Measurements from ENCODE around the gene PAFAH1B1.
"Not testable (repeated sequence)": the region's sequence is repeated elsewhere in the genome, so short reads cannot be mapped to it uniquely, and the experiment has no call there.

PAFAH1B1 gene

DNA sequence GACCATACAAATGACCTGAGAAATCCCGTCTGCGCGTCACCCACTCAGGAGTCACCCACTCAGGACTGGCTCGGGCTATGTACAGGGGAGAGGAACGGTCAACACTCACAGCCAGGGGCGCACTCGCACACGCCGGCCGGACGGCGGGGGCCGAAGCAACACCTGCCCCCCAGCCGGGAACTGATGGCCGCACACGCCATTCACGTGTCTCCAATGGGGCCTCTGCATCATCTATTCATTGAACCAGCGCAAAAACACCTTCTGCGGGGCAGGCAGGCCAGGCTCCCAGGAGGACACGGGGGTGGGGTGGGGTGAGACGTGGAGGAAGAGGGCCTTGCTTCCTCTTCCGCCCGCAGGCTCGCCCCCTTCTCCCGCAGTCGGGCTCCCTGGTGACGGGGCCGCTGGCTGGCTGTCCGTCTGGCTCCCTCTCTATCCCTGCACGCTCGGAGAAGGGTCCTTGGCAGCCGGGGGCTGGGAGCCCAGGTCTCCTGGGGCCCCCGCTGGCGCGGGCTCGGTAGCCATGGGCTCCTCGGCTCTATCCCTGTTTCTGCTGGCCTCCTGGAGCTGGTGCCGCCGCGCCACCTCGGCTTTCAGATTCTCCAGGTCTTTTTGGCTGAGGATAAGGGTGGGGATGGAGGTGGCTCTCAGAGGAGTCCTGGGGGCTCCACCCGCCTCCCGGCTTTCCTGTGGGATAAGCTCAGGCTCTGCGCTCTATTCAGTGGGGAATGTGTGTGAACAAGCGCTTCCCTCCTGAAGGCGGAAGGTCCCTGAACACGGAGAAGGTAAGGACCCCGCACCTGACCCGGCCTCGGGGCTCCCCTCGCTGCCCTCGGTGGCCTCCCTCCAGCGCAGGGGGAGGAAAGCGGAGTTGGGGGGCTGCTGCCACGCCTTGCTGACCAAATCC, 97.0 kb downstream of the PAFAH1B1 start:
- no peak for DNase-seq (ENCODE audit: low spot score)

- DNase-seq (ENCODE audit: low spot score), result no peak
These were observed 97.8 kb downstream of the PAFAH1B1 start for GRCh38 chr17:2691069-2691871.

DNA sequence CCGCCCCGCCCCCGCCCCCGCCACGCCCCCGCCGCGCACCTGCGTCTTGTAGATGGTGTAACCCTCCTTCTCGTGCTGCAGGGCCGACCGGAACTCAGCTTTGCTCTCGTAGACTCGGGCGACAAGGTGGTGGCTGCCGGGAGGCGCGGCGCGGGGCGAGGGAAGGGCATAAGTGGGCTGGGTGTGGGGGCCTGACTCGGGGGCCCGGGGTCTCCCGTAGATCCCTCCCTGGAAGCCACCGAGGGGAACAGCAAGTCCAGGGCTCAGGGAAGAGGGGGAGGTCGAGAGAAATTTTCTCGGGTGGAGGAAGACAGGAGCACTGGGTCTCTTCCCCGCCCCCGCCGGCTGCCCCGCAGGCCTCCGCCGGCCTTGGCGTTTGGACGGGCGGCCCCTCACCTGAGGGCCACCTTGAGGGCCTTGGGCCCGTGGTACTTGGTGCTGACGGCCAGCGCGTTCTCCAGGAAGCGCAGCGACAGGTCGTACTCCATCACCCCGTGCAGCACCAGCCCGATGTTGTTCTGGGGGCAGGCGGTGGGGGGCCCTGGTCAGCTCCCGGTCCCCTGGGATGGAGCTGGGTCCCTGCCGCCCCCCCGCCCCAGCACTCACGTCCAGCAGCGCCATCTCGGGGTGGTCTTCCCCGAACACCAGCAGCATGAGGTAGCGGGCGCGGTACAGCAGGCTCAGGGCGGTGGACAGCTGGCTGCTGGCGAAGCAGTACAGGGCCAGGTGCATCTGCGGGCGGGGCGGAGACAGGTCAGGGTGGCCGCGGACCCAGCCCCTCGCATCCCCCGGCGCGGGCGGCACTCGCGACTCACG, 98.7 kb downstream of the PAFAH1B1 start:
- no peak for DNase-seq (ENCODE audit: low spot score)

DNA sequence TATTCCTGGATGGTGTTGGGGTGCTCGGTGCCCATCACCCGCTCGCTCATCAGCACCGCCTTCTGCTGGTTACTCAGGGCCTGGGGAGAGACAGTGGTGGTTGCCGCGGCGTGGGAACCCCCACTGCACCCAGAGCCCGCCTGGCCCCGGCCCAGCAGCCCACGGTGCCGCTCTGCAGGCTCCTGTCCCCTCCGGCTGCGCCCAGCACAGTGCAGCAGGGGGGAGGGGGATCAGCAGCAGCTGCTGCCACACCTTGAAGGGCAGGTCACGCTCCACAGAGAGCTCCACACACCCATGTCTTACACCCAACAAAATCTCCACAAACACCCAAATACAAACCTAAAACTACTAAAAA, 99.3 kb downstream of the PAFAH1B1 start:
- DNase-seq (ENCODE audit: low spot score), result no peak

- no peak for DNase-seq (ENCODE audit: low spot score)
These were observed 100.3 kb downstream of the PAFAH1B1 start for GRCh38 chr17:2693561-2694380.

DNA sequence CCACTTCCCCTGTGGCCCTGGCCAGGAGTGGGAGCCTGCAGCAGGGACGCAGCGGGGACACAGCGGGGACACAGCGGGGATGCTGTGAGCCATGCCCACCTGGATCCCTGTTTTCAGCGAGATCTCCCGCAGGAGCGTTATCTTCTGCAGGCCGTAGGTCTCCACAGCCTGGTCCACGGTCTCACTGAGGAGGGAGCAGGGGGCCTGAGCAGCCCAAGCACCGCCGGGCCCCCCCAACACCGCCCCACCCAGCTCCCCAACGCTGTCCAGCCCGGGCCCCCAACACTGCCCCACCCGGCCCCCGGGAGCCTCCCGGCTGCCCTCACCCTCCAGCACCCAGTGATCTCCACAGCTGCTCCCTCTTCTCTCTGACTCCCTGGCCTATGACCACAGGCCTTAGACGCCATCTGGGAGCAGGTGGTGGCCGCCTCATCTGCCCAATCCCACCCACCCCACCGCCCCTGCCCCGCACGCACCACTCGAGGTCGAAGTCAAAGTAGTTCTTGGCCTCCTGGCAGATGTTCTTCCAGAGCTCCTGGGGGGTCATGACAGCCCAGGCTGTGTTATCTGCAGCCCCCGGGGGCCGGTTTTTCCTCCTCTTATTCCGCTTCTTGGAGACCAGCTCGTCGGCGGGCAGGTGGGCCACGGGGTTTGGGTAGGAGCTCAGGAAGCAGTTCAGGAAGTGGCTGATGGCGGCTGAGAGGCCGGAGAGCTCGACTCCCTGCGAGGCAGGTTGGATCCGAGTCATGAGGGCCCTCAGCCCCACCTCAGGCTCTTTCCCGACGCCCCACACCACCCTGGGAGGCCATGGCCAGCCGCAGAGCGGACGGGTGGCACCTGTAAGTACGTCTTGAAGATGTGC, 101.2 kb downstream of the PAFAH1B1 start:
- no peak for DNase-seq (ENCODE audit: low spot score)

GRCh38 chr17:2695243-2695960, 101.9 kb downstream of the PAFAH1B1 start:
- no peak for DNase-seq (ENCODE audit: low spot score)

- DNase-seq (ENCODE audit: low spot score), result no peak
These were observed 102.7 kb downstream of the PAFAH1B1 start for GRCh38 chr17:2695961-2696760.

DNA sequence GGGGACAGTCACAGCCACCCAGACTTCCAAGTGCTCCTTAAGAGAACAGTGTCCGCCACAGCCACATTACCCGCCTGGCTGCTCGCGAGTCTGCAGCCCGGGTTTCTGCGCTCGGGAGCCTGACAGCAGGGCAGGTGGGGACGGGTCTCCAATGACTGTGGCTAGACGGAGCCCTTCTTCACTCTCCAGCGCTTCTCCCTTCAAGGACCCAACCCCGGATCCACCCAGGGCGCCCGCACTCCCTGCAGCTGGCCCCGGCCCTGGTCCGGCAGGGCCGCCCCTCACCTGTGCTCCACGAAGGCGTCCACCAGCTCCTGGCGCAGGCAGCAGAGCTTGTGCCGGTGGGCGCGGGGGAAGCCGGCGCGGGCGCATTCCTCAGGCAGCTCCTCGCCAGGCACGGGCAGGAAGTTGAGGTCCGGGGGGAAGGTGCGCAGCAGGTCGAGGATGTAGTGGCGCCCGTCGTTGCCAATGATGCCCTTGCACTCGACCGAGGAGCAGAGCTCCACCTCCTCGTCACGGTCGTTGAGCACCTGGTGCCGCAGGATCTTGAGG, 104.2 kb downstream of the PAFAH1B1 start:
- DNase-seq (ENCODE audit: low spot score), result no peak

DNA sequence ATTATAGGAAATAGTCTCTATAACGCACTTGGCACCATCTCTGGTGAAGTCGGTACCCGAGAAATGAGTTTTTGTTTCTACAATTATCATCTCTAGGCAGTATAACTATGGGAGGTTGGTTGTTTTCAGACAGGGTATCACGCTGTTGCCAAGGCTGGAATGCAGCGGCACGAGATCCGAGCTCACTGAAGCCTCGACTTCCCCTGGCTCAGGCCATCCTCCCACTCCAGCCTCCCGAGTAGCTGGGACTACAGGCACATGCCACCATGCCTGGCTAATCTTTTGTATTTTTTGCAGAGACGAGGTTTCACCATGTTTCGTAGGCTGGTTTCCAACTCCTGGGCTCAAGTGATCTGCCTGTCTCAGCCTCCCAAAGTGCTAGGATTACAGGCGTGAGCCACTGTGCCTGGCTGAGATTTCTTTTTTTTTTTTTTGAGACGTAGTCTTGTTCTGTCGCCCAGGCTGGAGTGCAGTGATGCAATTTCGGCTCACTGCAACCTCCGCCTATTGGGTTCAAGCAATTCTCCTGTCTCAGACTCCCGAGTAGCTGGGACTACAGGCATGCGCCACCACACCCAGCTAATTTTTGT, 105.9 kb downstream of the PAFAH1B1 start:
- DNase-seq (ENCODE audit: low spot score), result not testable (repeated sequence)

DNA sequence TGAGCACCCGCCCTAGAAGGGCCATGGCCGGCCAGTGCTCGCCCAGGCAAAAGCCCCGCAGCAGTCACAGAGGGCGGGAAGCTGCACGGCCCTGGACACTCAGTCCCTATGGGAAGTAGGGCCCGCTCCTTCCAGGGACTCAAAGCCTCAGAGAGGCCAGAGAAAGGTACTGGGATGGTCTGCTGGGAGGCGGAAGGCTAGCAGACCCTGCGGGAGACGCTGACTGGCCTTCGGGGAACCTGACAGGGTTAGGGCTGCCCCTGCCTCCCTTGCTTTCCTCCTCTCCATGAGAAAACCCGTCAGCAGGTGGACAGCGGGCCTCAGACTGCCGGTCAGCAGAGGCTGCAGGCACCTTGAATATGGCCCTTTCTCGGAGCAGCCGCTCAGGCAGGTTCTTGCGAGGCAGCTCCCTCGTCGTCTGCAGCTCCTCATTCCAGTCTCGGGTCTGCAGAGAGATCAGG, 106.6 kb downstream of the PAFAH1B1 start:
- no peak for DNase-seq (ENCODE audit: low spot score)

GRCh38 chr17:2700491-2701141, 107.2 kb downstream of the PAFAH1B1 start:
- no peak for DNase-seq (ENCODE audit: low spot score)

DNA sequence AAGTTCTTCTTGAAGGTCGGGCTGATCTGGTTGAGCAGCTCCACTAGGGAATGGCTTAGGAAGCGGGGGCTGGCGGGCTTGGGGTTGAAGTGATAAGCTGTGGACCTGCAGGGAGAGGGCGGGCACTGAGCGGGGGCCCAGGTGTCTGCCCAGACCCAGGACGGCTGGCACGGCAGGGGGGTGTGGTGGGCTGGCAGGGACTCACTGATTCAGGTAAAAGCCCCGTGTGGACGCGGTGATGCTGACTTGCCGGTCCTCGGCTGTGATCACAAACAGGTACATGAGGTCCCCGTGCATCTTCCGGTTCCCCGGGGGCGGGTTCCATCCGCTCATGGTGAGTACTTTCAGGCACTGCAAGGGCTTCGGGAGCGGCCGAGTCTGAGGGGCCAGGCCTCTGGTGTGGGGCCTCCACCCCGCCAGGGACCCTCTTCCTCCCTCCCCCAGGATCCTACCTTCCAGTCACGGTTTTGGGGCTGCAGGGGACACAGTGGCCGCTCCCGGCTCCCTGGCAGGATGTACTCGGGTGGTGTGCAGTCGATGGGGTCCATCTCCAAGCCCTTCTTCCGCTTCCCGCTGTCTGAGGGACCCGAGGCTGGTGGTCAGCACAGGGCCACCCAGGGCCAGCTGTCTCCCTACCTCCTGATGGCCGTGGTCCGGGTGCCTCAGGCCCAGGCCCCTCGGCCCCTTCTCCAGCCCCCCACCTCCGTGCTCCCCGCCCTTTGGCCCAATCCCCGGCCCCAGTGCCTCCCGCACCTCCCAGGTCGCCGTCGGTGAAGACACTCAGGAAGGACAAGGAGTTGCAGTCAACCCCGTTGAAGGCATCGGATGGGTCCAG, 107.9 kb downstream of the PAFAH1B1 start:
- no peak for DNase-seq (ENCODE audit: low spot score)

- no peak for DNase-seq (ENCODE audit: low spot score)
These were observed 108.7 kb downstream of the PAFAH1B1 start for GRCh38 chr17:2701996-2702741.

- DNase-seq (ENCODE audit: low spot score), result no peak
These were observed 109.7 kb downstream of the PAFAH1B1 start for GRCh38 chr17:2703181-2703580.

GRCh38 chr17:2703606-2704005, 110.2 kb downstream of the PAFAH1B1 start:
- DNase-seq (ENCODE audit: low spot score), result no peak

All from NAMALWA (cell line).